H9 (cell line): ENCODE data around the gene GPR146. TPM values are rescaled to one million over a fixed set of nuclear protein-coding genes. Genes with fewer than 3 reads are reported as not detected.

ENCODE experiments used
- DNase-seq: peaks from one replicate; pipeline ENCODE4 v3.0.0-alpha.2; 2017
- H2AFZ ChIP-seq: one replicate; pipeline ENCODE4 v1.6.1; 2013; ENCODE audit warnings: mild to moderate bottlenecking, low read length, control low read depth, moderate library complexity
- H2AK5ac ChIP-seq: 2 replicates; pipeline ENCODE4 v1.6.1; 2013; ENCODE audit warnings: low read length, control low read depth, mixed read lengths; ENCODE audit not compliant: insufficient read length
- H2BK120ac ChIP-seq: one replicate; pipeline ENCODE4 v1.6.1; 2013; ENCODE audit warnings: low read depth, mild to moderate bottlenecking, low read length, control low read depth, inconsistent platforms; ENCODE audit not compliant: poor library complexity, severe bottlenecking
- H2BK12ac ChIP-seq: 2 replicates; pipeline ENCODE4 v1.6.1; 2013; ENCODE audit warnings: low read length, control low read depth, mixed read lengths, low read depth; ENCODE audit not compliant: insufficient read length
- H2BK15ac ChIP-seq: 2 replicates; pipeline ENCODE4 v1.6.1; 2013; ENCODE audit warnings: low read depth, low read length, control low read depth
- H2BK20ac ChIP-seq: one replicate; pipeline ENCODE4 v1.6.1; 2013; ENCODE audit warnings: low read depth, mild to moderate bottlenecking, low read length, control low read depth, inconsistent platforms; ENCODE audit not compliant: poor library complexity, severe bottlenecking
- H2BK5ac ChIP-seq: 2 replicates; pipeline ENCODE4 v1.6.1; 2013; ENCODE audit warnings: low read length, control low read depth, mixed read lengths; ENCODE audit not compliant: insufficient read length
- H3K14ac ChIP-seq: 2 replicates; pipeline ENCODE4 v1.6.1; 2013; ENCODE audit warnings: low read length, control low read depth; ENCODE audit not compliant: insufficient read depth
- H3K18ac ChIP-seq: 2 replicates; pipeline ENCODE4 v1.6.1; 2013; ENCODE audit warnings: low read depth, mild to moderate bottlenecking, mixed read lengths, low read length, control low read depth; ENCODE audit not compliant: insufficient read length
- H3K23ac ChIP-seq: 2 replicates; pipeline ENCODE4 v1.6.1; 2013; ENCODE audit warnings: low read length, control low read depth, mixed read lengths, low read depth; ENCODE audit not compliant: insufficient read length
- H3K23me2 ChIP-seq: 2 replicates; pipeline ENCODE4 v1.6.1; 2013; ENCODE audit warnings: low read depth, mild to moderate bottlenecking, mixed read lengths, low read length, control low read depth; ENCODE audit not compliant: insufficient read length, poor library complexity, severe bottlenecking
- H3K27ac ChIP-seq: 2 replicates; pipeline ENCODE4 v1.5.1; 2013; ENCODE audit warnings: low read length, control low read depth, mixed read lengths, low read depth; ENCODE audit not compliant: insufficient read length
- H3K27me3 ChIP-seq: 2 replicates; pipeline ENCODE4 v1.6.1; 2013; ENCODE audit warnings: low read length, control low read depth, inconsistent platforms; ENCODE audit not compliant: insufficient read depth
- H3K4ac ChIP-seq: 2 replicates; pipeline ENCODE4 v1.6.1; 2013; ENCODE audit warnings: low read depth, mild to moderate bottlenecking, control low read depth, inconsistent platforms, low read length, moderate library complexity
- H3K4me1 ChIP-seq: 2 replicates; pipeline ENCODE4 v1.6.1; 2013; ENCODE audit warnings: low read length, control low read depth, inconsistent platforms; ENCODE audit not compliant: insufficient read depth
- H3K4me2 ChIP-seq: 2 replicates; pipeline ENCODE4 v1.6.1; 2013; ENCODE audit warnings: low read length, control low read depth, mixed read lengths; ENCODE audit not compliant: insufficient read length, insufficient read depth
- H3K56ac ChIP-seq: 2 replicates; pipeline ENCODE4 v1.6.1; 2013; ENCODE audit warnings: low read depth, mild to moderate bottlenecking, mixed read lengths, low read length, control low read depth; ENCODE audit not compliant: insufficient read length
- H3K79me1 ChIP-seq: 2 replicates; pipeline ENCODE4 v1.6.1; 2013; ENCODE audit warnings: low read depth, mild to moderate bottlenecking, moderate library complexity, low read length, control low read depth, inconsistent platforms; ENCODE audit not compliant: insufficient read depth, poor library complexity, severe bottlenecking
- H3K79me2 ChIP-seq: 2 replicates; pipeline ENCODE4 v1.6.1; 2013; ENCODE audit warnings: low read length, control low read depth, inconsistent platforms; ENCODE audit not compliant: insufficient read depth
- H3K9ac ChIP-seq: 2 replicates; pipeline ENCODE4 v1.6.1; 2013; ENCODE audit warnings: low read length, control low read depth, mixed read lengths; ENCODE audit not compliant: insufficient read length; ENCODE audit errors: extremely low read depth
- H3K9me3 ChIP-seq: one replicate; pipeline ENCODE4 v1.6.1; 2013; ENCODE audit warnings: low read depth, low read length, inconsistent platforms; ENCODE audit not compliant: control insufficient read depth
- H3T11ph ChIP-seq: one replicate; pipeline ENCODE4 v1.6.1; 2013; ENCODE audit warnings: mild to moderate bottlenecking, low read length, control low read depth, inconsistent platforms
- H4K20me1 ChIP-seq: one replicate; pipeline ENCODE4 v1.6.1; 2013; ENCODE audit not compliant: control insufficient read depth, insufficient read length, insufficient read depth
- H4K5ac ChIP-seq: 2 replicates; pipeline ENCODE4 v1.6.1; 2013; ENCODE audit warnings: low read depth, mild to moderate bottlenecking, mixed read lengths, low read length, control low read depth; ENCODE audit not compliant: insufficient read length
- H4K8ac ChIP-seq: replicated peaks from 2 replicates; pipeline ENCODE4 v1.6.1; 2013; ENCODE audit warnings: low read length, control low read depth, mixed read lengths, low read depth; ENCODE audit not compliant: insufficient read length
- H4K91ac ChIP-seq: 2 replicates; pipeline ENCODE4 v1.6.1; 2013; ENCODE audit warnings: low read depth, mild to moderate bottlenecking, moderate library complexity, mixed read lengths, low read length, control low read depth; ENCODE audit not compliant: insufficient read length
- H3K27ac Mint-ChIP-seq, 3 experiments: 2 replicates in 2 of 3; 3 replicates in 1 of 3; pipeline ENCODE4 v1.8.0; 2020 to 2021; ENCODE audit warnings: mixed read lengths in 3 of 3, mild to moderate bottlenecking in 1 of 3, moderate library complexity in 1 of 3
- H3K27me3 Mint-ChIP-seq: 2 replicates; pipeline ENCODE4 v1.8.0; 2021; ENCODE audit warnings: low read depth, mild to moderate bottlenecking, moderate library complexity, mixed read lengths
- H3K36me3 Mint-ChIP-seq, 3 experiments: 2 replicates in 2 of 3; 3 replicates in 1 of 3; pipeline ENCODE4 v1.8.0; 2020 to 2021; ENCODE audit warnings: low read depth in 3 of 3, mixed read lengths in 3 of 3; ENCODE audit not compliant: insufficient read depth in 1 of 3
- H3K4me1 Mint-ChIP-seq, 2 experiments: 2 replicates each; pipeline ENCODE4 v1.8.0; 2020; ENCODE audit warnings: mixed read lengths in 2 of 2
- H3K4me3 Mint-ChIP-seq, 2 experiments: 2 replicates in 1 of 2; 3 replicates in 1 of 2; pipeline ENCODE4 v1.8.0; 2020 to 2021; ENCODE audit warnings: mild to moderate bottlenecking in 2 of 2, mixed read lengths in 2 of 2, moderate library complexity in 1 of 2
- H3K9me3 Mint-ChIP-seq, 2 experiments: 2 replicates in 1 of 2; 3 replicates in 1 of 2; pipeline ENCODE4 v1.8.0; 2020; ENCODE audit warnings: mild to moderate bottlenecking in 2 of 2, mixed read lengths in 2 of 2, moderate library complexity in 1 of 2
- WGBS: extraction: QIAGEN DNeasy Blood & Tissue Kit; methylation state at CpG from one replicate; pipeline ENCODE4 v1.1.7; 2013; ENCODE audit warnings: missing lambda C conversion rate, low lambda C conversion rate, mixed read lengths; ENCODE audit not compliant: insufficient read length; ENCODE audit errors: extremely low coverage; 5-methylcytosine and 5-hydroxymethylcytosine counted together
- total RNA-seq: library from RNA; stranded (reverse); gene quantifications from 2 replicates; pipeline ENCODE4 v1.2.1, GENCODE V29; 2021
- TF ChIP-seq, protein P1 (sequence below): fragments of 200-600 bp; sonication (generic); conservative IDR thresholded peaks from 3 replicates; pipeline ENCODE4 v1.8.0; 2021; ENCODE audit warnings: antibody characterized with exemption, mild to moderate bottlenecking

Gene GPR146
- total RNA-seq, 1 experiment from 2014 or later, result 1.4 TPM

DNA sequence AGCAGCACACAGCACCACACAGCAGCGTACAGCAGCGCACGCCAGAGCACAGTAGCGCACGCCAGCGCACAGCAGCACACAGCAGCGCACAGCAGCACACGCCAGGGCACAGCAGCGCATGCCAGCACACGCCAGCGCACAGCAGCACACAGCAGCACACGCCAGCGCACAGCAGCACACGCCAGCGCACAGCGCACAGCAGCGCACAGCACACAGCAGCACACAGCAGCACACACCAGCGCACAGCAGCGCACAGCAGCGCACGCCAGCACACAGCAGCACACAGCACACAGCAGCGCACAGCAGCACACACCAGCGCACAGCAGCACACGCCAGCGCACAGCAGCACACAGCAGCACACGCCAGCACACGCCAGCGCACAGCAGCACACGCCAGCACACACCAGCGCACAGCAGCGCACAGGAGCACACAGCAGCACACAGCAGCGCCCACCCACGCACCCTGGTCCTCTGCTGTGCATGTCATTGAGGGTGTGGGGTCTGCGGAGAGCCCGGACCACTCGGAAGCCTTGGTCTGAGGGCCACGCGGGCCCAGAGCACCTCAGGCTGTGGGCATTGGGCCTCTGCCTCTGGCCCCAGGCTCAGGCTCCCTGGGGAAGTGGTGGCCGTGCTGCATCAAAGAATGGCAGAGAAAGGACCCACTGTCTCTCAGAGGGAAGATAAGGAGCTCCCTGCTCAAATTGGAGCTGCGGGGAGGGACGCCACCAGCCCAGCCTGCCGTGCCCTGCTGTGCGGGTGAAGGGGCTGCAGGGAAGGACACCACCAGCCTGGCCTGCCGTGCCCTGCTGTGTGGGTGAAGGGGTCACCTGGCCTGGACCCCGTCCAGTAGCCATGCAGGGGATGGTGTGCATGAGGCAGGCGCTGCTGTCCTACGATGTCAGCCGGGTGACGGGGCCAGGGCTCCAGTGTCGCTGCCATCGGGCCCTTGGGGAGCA lies 27.5 kb upstream of the GPR146 start:
- peaks cover 0 to 16% (median 10%) of the 10 kb centered on the region in 3 experiments; a peak in 5 of 7 replicates for H3K36me3 Mint-ChIP-seq
- Histone ChIP-seq H3K23me2 (no peaks in the 10 kb centered on the region), H4K20me1 (no peaks in the 10 kb centered on the region), H3K23ac (no peak overlapping the region), H4K91ac (no peak overlapping the region), H2BK12ac (no peak overlapping the region), H3K4ac (no peak overlapping the region), H4K8ac (peak overlapping the region; percentile 6), H3K56ac (no peak overlapping the region), H3K18ac (no peak overlapping the region), H3K9me3 (no peaks in the 10 kb centered on the region), H3K79me2 (no peaks in the 10 kb centered on the region), H3K79me1 (no peaks in the 10 kb centered on the region), H4K5ac (no peak overlapping the region), H2AFZ (no peak overlapping the region), H2AK5ac (no peak overlapping the region), H2BK120ac (no peak overlapping the region), H2BK15ac (no peak overlapping the region), H3K27me3 (no peaks in the 10 kb centered on the region), H2BK5ac (no peak overlapping the region), H3K4me1 (no peaks in the 10 kb centered on the region), H3T11ph (no peak overlapping the region), H3K14ac (no peak overlapping the region; the same call in 1 of the 2 replicates), H2BK20ac (no peak overlapping the region), H3K9ac (no peak overlapping the region), H3K27ac (no peak overlapping the region), H3K4me2 (no peak overlapping the region)
- TF ChIP-seq, protein P1, sequence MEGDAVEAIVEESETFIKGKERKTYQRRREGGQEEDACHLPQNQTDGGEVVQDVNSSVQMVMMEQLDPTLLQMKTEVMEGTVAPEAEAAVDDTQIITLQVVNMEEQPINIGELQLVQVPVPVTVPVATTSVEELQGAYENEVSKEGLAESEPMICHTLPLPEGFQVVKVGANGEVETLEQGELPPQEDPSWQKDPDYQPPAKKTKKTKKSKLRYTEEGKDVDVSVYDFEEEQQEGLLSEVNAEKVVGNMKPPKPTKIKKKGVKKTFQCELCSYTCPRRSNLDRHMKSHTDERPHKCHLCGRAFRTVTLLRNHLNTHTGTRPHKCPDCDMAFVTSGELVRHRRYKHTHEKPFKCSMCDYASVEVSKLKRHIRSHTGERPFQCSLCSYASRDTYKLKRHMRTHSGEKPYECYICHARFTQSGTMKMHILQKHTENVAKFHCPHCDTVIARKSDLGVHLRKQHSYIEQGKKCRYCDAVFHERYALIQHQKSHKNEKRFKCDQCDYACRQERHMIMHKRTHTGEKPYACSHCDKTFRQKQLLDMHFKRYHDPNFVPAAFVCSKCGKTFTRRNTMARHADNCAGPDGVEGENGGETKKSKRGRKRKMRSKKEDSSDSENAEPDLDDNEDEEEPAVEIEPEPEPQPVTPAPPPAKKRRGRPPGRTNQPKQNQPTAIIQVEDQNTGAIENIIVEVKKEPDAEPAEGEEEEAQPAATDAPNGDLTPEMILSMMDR, result no peak
- H3K27ac Mint-ChIP-seq, result no peak overlapping the region
- no peak for DNase-seq
- no peaks in the 10 kb centered on the region for H3K27me3 Mint-ChIP-seq
- H3K9me3 Mint-ChIP-seq, result no peaks in the 10 kb centered on the region
- no peaks in the 10 kb centered on the region for H3K4me1 Mint-ChIP-seq
- no peak overlapping the region for H3K4me3 Mint-ChIP-seq
- WGBS, result no CpG with 5 or more reads among the region's 51 CpGs
